Renal cortex interstitium (tissue), 15 donors: ENCODE data around the gene NCLN. TPM values are rescaled to one million over a fixed set of nuclear protein-coding genes. Genes with fewer than 3 reads are reported as not detected.

Experiments
- DNase-seq, 11 donors: peaks; one replicate each; pipeline ENCODE4 v3.0.0-alpha.2; 2013; ENCODE audit warnings: low read depth in 9 of 11, low spot score in 4 of 11; ENCODE audit errors: extremely low read depth in 1 of 11
- long read RNA-seq, 16 experiments: transcript quantifications; one replicate each; lab custom pipeline, GENCODE V29; 2026
- polyA plus RNA-seq, 3 donors: library from polyadenylated mRNA; unstranded; fragments of 120-200 nt; gene quantifications; one replicate each; pipeline ENCODE4 v1.2.1, GENCODE V29; 2013; ENCODE audit not compliant: insufficient read length in 3 of 3

Gene NCLN, protein sequence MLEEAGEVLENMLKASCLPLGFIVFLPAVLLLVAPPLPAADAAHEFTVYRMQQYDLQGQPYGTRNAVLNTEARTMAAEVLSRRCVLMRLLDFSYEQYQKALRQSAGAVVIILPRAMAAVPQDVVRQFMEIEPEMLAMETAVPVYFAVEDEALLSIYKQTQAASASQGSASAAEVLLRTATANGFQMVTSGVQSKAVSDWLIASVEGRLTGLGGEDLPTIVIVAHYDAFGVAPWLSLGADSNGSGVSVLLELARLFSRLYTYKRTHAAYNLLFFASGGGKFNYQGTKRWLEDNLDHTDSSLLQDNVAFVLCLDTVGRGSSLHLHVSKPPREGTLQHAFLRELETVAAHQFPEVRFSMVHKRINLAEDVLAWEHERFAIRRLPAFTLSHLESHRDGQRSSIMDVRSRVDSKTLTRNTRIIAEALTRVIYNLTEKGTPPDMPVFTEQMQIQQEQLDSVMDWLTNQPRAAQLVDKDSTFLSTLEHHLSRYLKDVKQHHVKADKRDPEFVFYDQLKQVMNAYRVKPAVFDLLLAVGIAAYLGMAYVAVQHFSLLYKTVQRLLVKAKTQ
- 10 to 100 TPM; 29.5 to 48.4 (median 41.7) TPM for polyA plus RNA-seq
- long read RNA-seq, donor 1, full-length matches to known transcripts: 3 of 3 reads
- long read RNA-seq, donor 1, partial matches to known transcripts: 0 of 3 reads
- long read RNA-seq, donor 1, other reads (novel, unspliced or antisense): 0 of 3 reads
- long read RNA-seq, donor 2, full-length matches to known transcripts: 5 of 5 reads
- long read RNA-seq, donor 2, partial matches to known transcripts: 0 of 5 reads
- long read RNA-seq, donor 2, other reads (novel, unspliced or antisense): 0 of 5 reads
- long read RNA-seq, donor 3, full-length matches to known transcripts: 10 of 10 reads
- long read RNA-seq, donor 3, partial matches to known transcripts: 0 of 10 reads
- long read RNA-seq, donor 3, other reads (novel, unspliced or antisense): 0 of 10 reads
- long read RNA-seq, donor 4, full-length matches to known transcripts: 1 of 1 reads
- long read RNA-seq, donor 4, partial matches to known transcripts: 0 of 1 reads
- long read RNA-seq, donor 4, other reads (novel, unspliced or antisense): 0 of 1 reads
- long read RNA-seq, donor 5: 0 reads
- long read RNA-seq, donor 6, full-length matches to known transcripts: 4 of 15 reads
- long read RNA-seq, donor 6, partial matches to known transcripts: 11 of 15 reads
- long read RNA-seq, donor 6, other reads (novel, unspliced or antisense): 0 of 15 reads
- long read RNA-seq, donor 7, full-length matches to known transcripts: 4 of 4 reads
- long read RNA-seq, donor 7, partial matches to known transcripts: 0 of 4 reads
- long read RNA-seq, donor 7, other reads (novel, unspliced or antisense): 0 of 4 reads
- long read RNA-seq, donor 8: 0 reads
- long read RNA-seq, donor 9, full-length matches to known transcripts: 3 of 3 reads
- long read RNA-seq, donor 9, partial matches to known transcripts: 0 of 3 reads
- long read RNA-seq, donor 9, other reads (novel, unspliced or antisense): 0 of 3 reads
- long read RNA-seq, donor 10, full-length matches to known transcripts: 3 of 3 reads
- long read RNA-seq, donor 10, partial matches to known transcripts: 0 of 3 reads
- long read RNA-seq, donor 10, other reads (novel, unspliced or antisense): 0 of 3 reads
- long read RNA-seq, donor 11, full-length matches to known transcripts: 5 of 5 reads
- long read RNA-seq, donor 11, partial matches to known transcripts: 0 of 5 reads
- long read RNA-seq, donor 11, other reads (novel, unspliced or antisense): 0 of 5 reads
- long read RNA-seq, donor 12, full-length matches to known transcripts: 2 of 2 reads
- long read RNA-seq, donor 12, partial matches to known transcripts: 0 of 2 reads
- long read RNA-seq, donor 12, other reads (novel, unspliced or antisense): 0 of 2 reads
- long read RNA-seq, donor 13: 0 reads
- long read RNA-seq, donor 14, full-length matches to known transcripts: 3 of 3 reads
- long read RNA-seq, donor 14, partial matches to known transcripts: 0 of 3 reads
- long read RNA-seq, donor 14, other reads (novel, unspliced or antisense): 0 of 3 reads
- long read RNA-seq, donor 15, full-length matches to known transcripts: 3 of 3 reads
- long read RNA-seq, donor 15, partial matches to known transcripts: 0 of 3 reads
- long read RNA-seq, donor 15, other reads (novel, unspliced or antisense): 0 of 3 reads
- long read RNA-seq, donor 16, full-length matches to known transcripts: 21 of 34 reads
- long read RNA-seq, donor 16, partial matches to known transcripts: 0 of 34 reads
- long read RNA-seq, donor 16, other reads (novel, unspliced or antisense): 13 of 34 reads

DNA sequence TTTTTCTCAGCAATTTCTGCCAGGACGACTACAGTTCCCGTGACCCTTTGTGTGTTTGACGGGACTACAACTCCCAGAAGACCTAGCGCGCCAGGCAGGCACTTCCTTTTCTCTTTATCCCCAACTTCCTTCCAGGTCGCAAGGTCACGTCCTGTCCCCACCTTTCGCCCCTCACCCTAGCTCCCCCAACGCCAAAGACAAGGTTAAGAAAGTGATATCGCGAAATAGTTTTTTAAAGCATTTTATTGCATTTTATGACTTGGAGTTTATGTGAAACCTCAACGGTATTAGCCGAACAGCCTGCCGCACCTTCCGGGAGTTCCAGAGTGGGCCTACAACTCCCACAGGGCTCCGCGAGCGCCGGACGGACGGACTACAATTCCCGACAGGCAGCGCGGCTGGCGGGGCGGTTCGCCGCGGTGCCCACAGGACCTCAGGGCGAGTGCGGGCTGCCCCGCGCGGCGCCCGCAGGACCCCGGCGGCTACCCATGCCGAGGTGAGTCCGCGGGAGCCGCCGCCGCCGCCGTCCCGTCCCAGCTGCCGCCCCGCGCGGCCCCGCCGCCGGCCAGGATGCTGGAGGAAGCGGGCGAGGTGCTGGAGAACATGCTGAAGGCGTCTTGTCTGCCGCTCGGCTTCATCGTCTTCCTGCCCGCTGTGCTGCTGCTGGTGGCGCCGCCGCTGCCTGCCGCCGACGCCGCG, at the start of gene NCLN:
Gene NCLN (plus strand): TSS at position 470 of the 699 bp plus-strand sequence. CDS start 101 bp downstream, at position 571.
- peak; percentile 85 to 99 (median 94) for DNase-seq

DNA sequence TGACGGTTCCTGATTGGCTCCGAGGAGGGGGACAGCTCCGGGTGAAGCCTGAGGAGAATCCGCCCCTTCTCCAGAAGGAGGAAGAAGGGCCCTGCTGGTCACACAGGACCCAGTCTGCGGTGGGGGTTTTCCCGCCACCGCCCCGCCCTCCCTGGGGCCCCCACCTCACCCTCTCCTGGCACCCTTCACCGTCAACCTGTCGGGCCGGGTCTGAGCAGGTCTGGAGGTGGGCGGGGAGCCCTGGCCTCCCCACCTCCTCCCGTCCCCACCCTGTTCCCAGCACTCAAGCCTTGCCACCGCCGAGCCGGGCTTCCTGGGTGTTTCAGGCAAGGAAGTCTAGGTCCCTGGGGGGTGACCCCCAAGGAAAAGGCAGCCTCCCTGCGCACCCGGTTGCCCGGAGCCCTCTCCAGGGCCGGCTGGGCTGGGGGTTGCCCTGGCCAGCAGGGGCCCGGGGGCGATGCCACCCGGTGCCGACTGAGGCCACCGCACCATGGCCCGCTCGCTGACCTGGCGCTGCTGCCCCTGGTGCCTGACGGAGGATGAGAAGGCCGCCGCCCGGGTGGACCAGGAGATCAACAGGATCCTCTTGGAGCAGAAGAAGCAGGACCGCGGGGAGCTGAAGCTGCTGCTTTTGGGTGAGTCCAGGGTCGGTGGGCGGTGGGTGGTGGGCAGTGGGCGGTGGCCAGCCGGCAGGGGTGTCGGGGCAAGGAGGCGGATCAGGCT, 49.6 kb upstream of the NCLN start, which contains the start of gene GNA15:
Gene GNA15 (plus strand): TSS at position 73 of the 723 bp plus-strand sequence. CDS start 418 bp downstream, at position 491.
- no peak for DNase-seq

DNA sequence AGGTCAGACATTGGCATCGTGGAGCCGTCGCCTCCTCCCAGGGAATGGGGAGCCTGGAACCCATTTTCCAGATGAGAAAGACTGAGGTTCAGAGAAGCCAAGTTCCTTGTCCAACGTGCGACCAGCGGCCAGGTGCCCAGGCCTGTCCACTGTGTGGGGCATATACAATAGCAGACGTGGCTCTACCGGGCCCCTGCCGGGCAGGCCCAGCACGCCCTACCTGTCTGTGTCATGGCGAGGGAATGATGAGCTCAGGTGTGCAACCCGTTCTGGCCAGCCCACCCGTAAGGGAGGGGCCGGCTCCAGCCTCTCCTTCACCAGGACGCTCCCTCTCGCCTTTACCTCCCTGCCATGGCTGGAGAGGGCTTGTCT, 49.1 kb upstream of the NCLN start:
- DNase-seq: no peak

DNA sequence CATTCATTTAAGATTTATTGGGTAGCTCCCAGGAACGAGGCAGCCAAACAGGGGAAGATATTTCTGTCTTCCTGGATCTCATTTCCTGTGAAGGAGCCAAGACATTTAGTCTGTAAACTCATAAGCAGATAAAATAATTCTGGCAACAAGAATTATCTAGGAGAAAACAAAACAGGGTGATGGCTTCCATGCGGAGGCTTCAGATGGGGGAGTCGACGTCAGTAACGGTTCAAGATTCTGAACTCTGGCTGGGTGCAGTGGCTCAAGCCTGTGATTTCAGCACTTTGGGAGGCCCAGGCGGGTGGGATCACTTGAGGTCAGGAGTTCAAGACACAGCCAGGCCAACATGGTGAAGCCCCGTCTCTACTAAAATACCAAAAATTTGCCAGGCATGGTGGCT, 48.6 kb upstream of the NCLN start:
- DNase-seq: peak in 5 of 11 donors; percentile 31 to 64 (median 48)

DNA sequence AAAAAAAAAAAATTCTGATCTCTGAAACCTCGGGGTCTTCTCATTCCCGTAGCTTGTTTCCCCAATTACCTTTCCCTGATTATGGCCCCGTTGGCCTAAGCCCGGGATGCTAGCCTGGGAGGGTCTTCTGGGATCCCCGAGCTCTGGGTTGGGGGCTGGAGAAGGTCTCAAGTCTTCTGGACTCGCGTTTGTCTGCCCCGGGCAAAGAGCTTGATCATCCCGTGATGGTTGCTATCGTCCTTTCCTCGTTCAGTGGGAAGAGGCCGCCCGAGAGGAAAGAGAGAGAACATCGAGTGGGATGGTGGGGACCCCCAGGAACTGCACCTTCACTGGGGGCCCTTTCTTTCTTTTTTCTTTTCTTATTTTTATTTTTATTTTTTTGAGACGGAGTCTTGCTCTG, 47.5 kb upstream of the NCLN start:
- DNase-seq: no peak

DNA sequence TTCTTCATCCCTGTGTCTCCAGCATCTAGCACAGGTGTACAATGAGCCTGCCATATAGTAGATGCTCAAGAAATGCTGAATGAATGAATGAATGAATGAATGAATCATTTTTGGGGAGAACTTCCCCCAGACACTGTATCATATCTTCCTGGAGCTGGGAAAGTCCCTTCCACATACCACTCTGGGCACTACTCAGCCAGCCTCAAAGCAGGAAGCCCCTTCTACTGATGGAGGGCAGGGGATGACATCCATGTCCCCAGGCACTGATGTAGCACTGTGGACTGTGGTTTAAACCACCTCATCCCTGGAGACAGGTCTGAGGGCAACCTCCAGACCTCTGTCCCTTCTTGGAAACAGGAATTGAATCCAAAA, 45.1 kb upstream of the NCLN start:
- DNase-seq: no peak

DNA sequence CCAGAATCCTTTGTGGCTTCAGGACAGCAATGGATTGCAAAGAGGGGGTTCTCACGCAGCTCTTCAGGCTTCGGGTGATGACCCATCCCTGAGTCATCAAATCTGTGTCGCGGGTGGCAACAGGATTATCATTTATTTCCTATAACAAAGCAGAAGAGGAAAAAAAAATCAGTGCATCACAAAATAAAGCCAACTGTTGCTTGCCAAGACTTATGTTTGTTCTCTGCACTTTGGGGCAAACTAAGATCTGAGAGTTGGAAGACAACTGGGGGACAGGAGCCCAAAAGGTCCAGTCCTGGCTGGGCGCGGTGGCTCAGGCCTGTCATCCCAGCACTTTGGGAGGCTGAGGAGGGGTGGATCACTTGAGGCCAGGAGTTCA, 43.4 kb upstream of the NCLN start:
- DNase-seq: no peak

DNA sequence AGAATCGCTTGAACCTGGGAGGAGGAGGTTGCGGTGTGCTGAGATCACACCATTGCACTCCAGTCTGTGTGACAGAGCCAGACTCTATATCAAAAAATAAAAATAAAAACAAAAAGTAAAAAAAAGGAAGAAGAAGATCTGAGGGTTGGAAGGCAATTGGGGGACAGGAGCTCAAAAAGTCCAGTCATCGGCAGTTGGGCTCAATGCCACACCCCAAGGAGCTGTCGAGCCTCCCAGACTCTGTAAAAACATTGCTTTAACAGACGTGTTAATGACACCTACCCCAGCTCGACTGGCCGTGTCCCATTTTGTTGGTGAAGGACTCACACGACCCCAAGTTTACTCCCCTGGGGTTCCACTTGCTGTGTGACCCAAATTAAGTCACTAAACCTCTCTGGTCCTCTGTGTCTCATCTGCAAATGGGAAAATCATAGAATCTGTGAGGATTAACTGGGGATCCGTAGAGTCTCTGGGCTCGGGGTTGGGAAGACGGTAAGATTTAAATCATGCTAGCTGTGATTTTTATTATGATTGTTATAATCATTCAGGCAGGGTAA, 42.9 kb upstream of the NCLN start:
- DNase-seq: no peak

DNA sequence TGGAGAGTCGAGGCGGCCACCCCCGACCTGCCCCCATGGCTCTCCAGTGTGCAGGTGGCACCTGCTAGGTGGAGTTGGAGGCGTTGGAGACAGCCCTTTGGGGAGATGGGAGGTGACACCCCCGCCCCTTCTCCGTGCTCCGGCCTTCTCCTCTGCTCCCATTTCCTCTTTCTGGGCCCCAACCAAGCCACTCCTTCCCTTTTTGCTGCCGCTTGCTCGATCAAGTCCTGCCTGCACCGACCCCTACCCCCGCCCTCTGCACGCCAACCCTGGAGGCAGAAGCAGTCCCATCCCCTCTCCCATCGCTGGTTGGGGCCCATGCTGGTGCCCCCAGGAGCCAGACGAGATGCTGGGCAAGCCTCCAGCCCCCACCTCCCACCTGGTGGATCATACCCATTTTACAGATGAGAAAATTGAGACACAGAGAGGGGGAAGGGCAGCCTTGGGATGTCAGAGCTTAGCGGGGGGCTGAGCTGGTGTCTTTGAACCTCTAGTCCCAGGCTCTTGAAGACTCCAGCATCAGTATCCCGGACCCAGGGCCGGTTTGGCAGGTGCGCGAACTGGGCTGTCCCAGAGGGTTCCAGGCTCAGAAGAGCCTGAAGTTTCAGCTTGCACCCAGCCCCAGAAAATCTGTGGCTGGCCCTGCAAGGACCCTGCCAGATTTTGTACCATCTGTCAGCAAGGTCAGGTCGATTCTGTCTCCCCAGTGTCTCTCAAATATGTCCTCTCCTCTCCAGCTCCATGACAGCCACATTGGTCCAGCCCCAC, 39.6 kb upstream of the NCLN start:
- DNase-seq: no peak

DNA sequence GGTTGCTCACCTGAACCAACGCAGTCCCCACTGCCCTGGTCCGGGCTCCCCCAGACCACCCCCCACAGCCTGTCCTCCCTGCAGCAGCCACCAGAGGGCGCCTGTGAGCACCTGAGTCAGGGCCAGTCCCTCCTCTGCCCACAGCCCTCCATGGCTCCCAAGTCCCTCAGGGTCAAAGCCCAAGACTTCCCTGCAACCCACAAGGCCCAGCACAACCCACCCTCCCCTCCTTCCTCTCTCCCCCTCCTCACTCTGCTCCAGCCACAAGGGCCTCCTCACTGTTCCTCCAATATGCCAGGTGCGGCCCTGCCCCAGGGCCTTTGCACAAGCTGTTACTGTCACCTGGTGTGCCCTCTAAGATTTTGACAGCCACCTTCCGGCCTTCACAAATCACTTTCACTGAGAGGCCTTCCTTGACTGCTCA, 39.0 kb upstream of the NCLN start:
- no peak for DNase-seq

DNA sequence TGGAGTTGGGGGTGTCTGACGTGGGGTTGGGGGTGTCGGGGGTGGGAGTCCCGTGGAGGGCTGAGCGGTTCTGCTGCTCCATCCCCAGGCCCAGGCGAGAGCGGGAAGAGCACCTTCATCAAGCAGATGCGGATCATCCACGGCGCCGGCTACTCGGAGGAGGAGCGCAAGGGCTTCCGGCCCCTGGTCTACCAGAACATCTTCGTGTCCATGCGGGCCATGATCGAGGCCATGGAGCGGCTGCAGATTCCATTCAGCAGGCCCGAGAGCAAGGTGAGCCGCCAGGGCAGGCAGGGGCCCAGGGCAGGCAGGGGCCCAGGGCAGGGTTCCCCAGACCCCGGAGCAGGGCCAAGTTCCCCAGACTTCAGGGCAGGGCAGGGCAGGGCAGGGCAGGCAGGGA, 37.2 kb upstream of the NCLN start:
- no peak for DNase-seq

DNA sequence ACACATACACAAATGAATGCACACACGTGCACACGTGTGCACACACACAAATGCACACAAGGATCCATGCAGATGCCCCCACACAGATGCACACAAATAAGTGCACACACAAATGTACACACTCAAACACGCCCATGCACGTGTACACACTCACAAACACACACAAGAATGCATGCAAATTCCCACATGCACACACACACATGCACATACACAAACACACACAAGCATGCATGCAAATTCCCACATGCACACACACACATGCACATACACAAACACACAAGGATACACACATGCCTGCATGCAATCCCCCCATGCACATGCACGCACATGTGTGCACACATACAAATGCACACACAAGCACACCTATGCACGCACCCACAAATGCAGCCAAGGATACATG, 36.6 kb upstream of the NCLN start:
- DNase-seq: no peak

DNA sequence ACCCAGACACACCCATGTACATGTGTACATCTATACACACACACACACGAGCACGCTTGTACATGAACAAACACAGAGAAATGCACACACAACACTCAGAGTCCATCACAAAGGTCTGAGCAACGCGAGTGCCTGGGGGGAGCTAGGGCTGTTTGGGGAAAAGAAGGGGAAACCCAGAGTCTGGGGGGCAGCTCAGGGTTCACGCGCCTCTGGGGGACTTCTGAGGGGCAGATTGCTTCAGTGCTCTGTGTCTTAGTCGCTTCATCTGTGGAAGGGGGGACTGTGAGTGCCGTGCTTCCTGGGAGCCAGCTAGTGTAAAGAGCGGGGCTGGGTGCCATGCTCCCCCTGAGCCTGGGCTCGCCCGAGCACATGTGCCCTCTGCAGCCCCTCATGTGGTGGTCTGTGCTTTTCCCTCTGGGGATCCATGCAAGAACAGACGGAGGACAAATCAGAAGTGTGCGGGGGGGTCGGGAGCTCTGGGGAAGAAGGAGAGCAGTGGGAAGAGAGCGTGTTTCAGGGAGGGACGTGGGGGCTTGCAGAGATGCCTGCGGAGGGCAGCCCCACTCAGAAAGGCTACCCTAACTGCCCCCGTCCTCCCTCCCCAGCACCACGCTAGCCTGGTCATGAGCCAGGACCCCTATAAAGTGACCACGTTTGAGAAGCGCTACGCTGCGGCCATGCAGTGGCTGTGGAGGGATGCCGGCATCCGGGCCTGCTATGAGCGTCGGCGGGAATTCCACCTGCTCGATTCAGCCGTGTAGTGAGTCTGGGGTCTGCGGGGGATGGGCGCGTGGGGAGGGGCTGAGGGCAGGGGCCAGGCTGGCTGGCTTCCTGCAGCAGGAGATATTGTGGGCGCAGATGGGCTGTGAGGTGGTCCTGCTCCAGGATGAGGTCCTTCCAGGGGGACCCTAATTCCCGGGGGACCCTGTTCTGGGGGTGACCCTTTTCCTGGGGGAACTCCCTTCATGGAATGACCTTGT, 35.9 kb upstream of the NCLN start:
- DNase-seq: no peak
